PC-9 (cell line): ENCODE results near the gene HSP90AB1. TPM values are rescaled to one million over a fixed set of nuclear protein-coding genes. Genes with fewer than 3 reads are reported as not detected.
A peak's percentile ranks its signal among the peaks of the same experiment; 100 is the strongest.

Experiments
- BruUV-seq: library from RNA; stranded (reverse); fragments of 400-500 nt; replicated peaks from 2 replicates; lab custom pipeline; 2021; lab: Mats Ljungman, UMichigan
- CTCF ChIA-PET: fragments of 300-600 bp; sonication (Branson Sonifier 250); formaldehyde crosslinking; loops from one replicate; lab custom pipeline; 2022; ENCODE audit warnings: antibody characterized with exemption; lab: Charles Lee
- POLR2A ChIA-PET: fragments of 300-600 bp; sonication (Branson Sonifier 250); formaldehyde crosslinking; loops from one replicate; lab custom pipeline; 2022; ENCODE audit warnings: antibody characterized with exemption; ENCODE audit not compliant: unreplicated experiment; lab: Charles Lee
- DNase-seq, 2 experiments: peaks; one replicate each; pipeline versions ENCODE4 v3.0.0 to v3.0.0-alpha.2; 2015 to 2022; ENCODE audit warnings: mixed read lengths in 1 of 2
- H2AFZ ChIP-seq: fragments of 200-600 bp; sonication (generic); 2 replicates; pipeline ENCODE4 v1.8.1; 2017; ENCODE audit warnings: antibody characterized with exemption
- H3F3A ChIP-seq: fragments of 200-600 bp; sonication (generic); 2 replicates; pipeline ENCODE4 v1.8.1; 2017; ENCODE audit warnings: antibody characterized with exemption, mild to moderate bottlenecking, low read depth; ENCODE audit not compliant: insufficient read depth
- H3K27ac ChIP-seq: fragments of 200-600 bp; sonication (generic); 2 replicates; pipeline ENCODE4 v1.6.1; 2016; ENCODE audit warnings: mixed run types
- H3K27me3 ChIP-seq: fragments of 200-600 bp; sonication (generic); 2 replicates; pipeline ENCODE4 v1.6.1; 2016; ENCODE audit warnings: low read depth, mixed run types; ENCODE audit not compliant: insufficient read depth
- H3K36me3 ChIP-seq: fragments of 200-600 bp; sonication (generic); 2 replicates; pipeline ENCODE4 v1.6.1; 2016; ENCODE audit warnings: low read depth, mixed run types
- H3K4me1 ChIP-seq: fragments of 200-600 bp; sonication (generic); replicated peaks from 2 replicates; pipeline ENCODE4 v1.6.1; 2016; ENCODE audit warnings: mixed run types; ENCODE audit not compliant: insufficient read depth
- H3K4me2 ChIP-seq: fragments of 200-600 bp; sonication (generic); 2 replicates; pipeline ENCODE4 v1.6.1; 2017; ENCODE audit warnings: mixed run types
- H3K4me3 ChIP-seq: fragments of 200-600 bp; sonication (generic); 2 replicates; pipeline ENCODE4 v1.6.1; 2016; ENCODE audit warnings: mixed run types
- H3K79me2 ChIP-seq: fragments of 200-600 bp; sonication (generic); 2 replicates; pipeline ENCODE4 v1.6.1; 2017; ENCODE audit warnings: low read depth, mixed run types
- H3K9me2 ChIP-seq: fragments of 200-600 bp; sonication (generic); 2 replicates; pipeline ENCODE4 v1.8.1; 2017; ENCODE audit warnings: mild to moderate bottlenecking; ENCODE audit not compliant: insufficient read depth
- H3K9me3 ChIP-seq: fragments of 200-600 bp; sonication (generic); 2 replicates; pipeline ENCODE4 v1.8.1; 2016; ENCODE audit warnings: low read depth; ENCODE audit not compliant: insufficient read depth
- H4K20me1 ChIP-seq: fragments of 200-600 bp; sonication (generic); 2 replicates; pipeline ENCODE4 v1.8.1; 2017; ENCODE audit not compliant: insufficient read depth
- EZH2 ChIP-seq: fragments of 200-600 bp; sonication (generic); IDR thresholded peaks from 2 replicates; pipeline ENCODE4 v1.8.0; 2017; ENCODE audit warnings: antibody characterized with exemption, low read depth
- intact Hi-C: fragments of 100-400 bp; cut with micrococcal nuclease; formaldehyde crosslinking; loops from one replicate; pipeline ENCODE4 v1.10.0; 2022; ENCODE audit not compliant: unreplicated experiment
- total RNA-seq: library from RNA; stranded (reverse); gene quantifications from 2 replicates; pipeline ENCODE4 v1.2.3, GENCODE V29; 2021
- TF ChIP-seq, protein P1 (sequence below): fragments of 200-600 bp; sonication (generic); conservative IDR thresholded peaks from 2 replicates; pipeline ENCODE4 v1.6.1; 2017; ENCODE audit warnings: mixed run types, antibody characterized with exemption, mild to moderate bottlenecking, moderate library complexity

Gene HSP90AB1
- total RNA-seq, 1 experiment from 2014 or later = 1,136 TPM

DNA sequence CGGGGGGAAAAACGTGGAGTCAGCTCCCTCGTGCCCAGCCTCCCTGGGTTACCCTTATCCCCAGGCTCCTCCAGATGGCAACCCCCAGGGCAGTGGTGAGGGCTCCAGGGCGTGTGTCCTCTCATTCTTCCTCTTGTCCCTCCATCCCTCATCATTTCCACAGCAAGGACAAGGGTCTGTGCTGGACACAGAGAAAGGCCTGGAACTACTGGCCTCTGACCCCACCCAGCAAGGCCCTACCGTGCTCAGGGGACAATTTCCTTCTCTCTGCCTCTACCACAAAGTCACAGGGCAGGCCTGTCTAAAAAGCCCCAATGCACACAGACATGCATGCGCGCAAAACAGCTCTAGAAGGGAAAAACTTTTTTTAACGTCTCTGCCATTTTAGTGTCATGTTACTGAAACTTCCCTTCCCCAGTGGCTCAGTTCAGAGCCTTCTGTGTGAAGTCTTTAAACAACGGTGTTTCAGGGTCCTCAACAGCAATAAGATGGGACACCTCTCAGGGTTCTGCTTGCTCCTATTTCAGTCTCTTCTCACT is 11.5 kb downstream of the HSP90AB1 start:
- Histone ChIP-seq H2AFZ (no peak overlapping the region), H4K20me1 (peaks cover 33% of the 10 kb centered on the region), H3K4me3 (no peak overlapping the region), H3K27me3 (no peaks in the 10 kb centered on the region), H3K9me2 (no peaks in the 10 kb centered on the region), H3K36me3 (peaks cover 11% of the 10 kb centered on the region), H3K27ac (no peak overlapping the region), H3K79me2 (peaks cover 41% of the 10 kb centered on the region), H3F3A (peaks cover 43% of the 10 kb centered on the region), H3K4me2 (no peak overlapping the region), H3K4me1 (peaks cover 25% of the 10 kb centered on the region), H3K9me3 (no peaks in the 10 kb centered on the region)
- DNase-seq = peak in 1 of 2 experiments; percentile 31
- BruUV-seq = no TSS peak
- intact Hi-C loops = no loop called here
- ChIA-PET CTCF (interaction anchor here (0.6 kb wide), 1 partner anchor 45 kb away, joined by 3 read pairs; no protein-coding TSS in a partner anchor), POLR2A (no interaction called here)
- TF ChIP-seq EZH2 = no peak
- TF ChIP-seq, protein P1, sequence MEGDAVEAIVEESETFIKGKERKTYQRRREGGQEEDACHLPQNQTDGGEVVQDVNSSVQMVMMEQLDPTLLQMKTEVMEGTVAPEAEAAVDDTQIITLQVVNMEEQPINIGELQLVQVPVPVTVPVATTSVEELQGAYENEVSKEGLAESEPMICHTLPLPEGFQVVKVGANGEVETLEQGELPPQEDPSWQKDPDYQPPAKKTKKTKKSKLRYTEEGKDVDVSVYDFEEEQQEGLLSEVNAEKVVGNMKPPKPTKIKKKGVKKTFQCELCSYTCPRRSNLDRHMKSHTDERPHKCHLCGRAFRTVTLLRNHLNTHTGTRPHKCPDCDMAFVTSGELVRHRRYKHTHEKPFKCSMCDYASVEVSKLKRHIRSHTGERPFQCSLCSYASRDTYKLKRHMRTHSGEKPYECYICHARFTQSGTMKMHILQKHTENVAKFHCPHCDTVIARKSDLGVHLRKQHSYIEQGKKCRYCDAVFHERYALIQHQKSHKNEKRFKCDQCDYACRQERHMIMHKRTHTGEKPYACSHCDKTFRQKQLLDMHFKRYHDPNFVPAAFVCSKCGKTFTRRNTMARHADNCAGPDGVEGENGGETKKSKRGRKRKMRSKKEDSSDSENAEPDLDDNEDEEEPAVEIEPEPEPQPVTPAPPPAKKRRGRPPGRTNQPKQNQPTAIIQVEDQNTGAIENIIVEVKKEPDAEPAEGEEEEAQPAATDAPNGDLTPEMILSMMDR = no peak

DNA sequence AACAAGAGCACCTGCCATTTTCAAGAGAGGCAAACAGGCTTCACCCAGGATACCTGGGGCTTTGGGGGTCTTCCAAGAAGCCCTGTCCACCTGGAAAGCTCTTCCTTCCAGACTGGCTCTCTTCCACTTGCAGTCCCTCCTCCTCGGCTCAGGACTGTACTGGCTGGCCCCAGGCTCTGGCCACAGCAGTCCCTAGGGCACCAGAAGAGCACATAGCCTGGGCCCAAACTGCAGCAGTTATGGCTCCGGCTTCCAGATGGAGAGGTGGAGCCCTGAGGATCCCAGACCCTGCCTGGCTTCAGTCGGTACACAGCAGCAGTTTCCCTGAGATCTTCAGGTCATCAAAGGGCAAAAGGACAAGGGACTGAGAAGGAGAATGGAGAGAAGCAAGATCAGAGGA is 12.0 kb downstream of the HSP90AB1 start:
- no peak overlapping the region for H2AFZ ChIP-seq
- no peaks in the 10 kb centered on the region for H3K9me2 ChIP-seq
- intact Hi-C loops = no loop called here
- peaks cover 27% of the 10 kb centered on the region for H4K20me1 ChIP-seq
- H3K4me1 ChIP-seq = peaks cover 25% of the 10 kb centered on the region
- peaks cover 7% of the 10 kb centered on the region; the same call in 1 of the 2 replicates for H3K36me3 ChIP-seq
- H3K9me3 ChIP-seq = no peaks in the 10 kb centered on the region
- H3K27ac ChIP-seq = no peak overlapping the region
- no TSS peak for BruUV-seq
- TF ChIP-seq, protein P1 = no peak
- H3K79me2 ChIP-seq = peaks cover 41% of the 10 kb centered on the region
- H3K4me3 ChIP-seq = no peak overlapping the region
- H3K4me2 ChIP-seq = no peak overlapping the region
- peak in 1 of 2 experiments; percentile 24 for DNase-seq
- H3K27me3 ChIP-seq = no peaks in the 10 kb centered on the region
- peaks cover 38% of the 10 kb centered on the region for H3F3A ChIP-seq
- ChIA-PET POLR2A (no interaction called here), CTCF (no interaction called here)

DNA sequence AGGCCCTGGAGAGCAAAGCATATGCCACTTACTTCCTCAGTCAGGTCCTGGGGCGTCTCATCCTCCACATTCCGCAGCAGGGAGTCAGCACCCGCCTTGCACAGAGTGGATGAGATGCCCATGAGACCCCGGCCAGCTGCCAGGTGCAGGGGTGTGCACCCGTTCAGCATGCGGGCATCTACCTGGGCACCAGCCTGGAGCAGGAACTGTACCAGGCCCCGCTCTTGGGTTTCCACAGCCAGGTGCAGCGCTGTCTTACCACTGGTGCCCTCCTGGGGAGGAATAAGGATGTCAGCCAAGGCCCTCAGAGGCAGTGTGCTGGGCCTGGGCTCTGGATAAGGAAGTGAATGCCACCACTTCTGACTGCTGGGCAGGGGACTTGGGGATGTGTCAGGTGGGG is 13.1 kb downstream of the HSP90AB1 start:
- peaks cover 32% of the 10 kb centered on the region for H3K4me1 ChIP-seq
- peak in 1 of 2 experiments; percentile 35 for DNase-seq
- intact Hi-C loops = no loop called here
- H2AFZ ChIP-seq = no peak overlapping the region
- TF ChIP-seq, protein P1 = no peak
- no peak for TF ChIP-seq EZH2
- H3K27ac ChIP-seq = no peak overlapping the region
- BruUV-seq = no TSS peak
- H4K20me1 ChIP-seq = peaks cover 17% of the 10 kb centered on the region
- H3F3A ChIP-seq = peaks cover 27% of the 10 kb centered on the region
- H3K36me3 ChIP-seq = no peaks in the 10 kb centered on the region
- no peaks in the 10 kb centered on the region for H3K9me2 ChIP-seq
- H3K79me2 ChIP-seq = peaks cover 45% of the 10 kb centered on the region
- H3K4me2 ChIP-seq = no peak overlapping the region
- no peaks in the 10 kb centered on the region for H3K27me3 ChIP-seq
- CTCF ChIA-PET = no interaction called here
- H3K9me3 ChIP-seq = no peaks in the 10 kb centered on the region
- POLR2A ChIA-PET = no interaction called here
- H3K4me3 ChIP-seq = no peak overlapping the region
